Measurements from ENCODE around the gene WSCD1. TPM values are rescaled to one million over a fixed set of nuclear protein-coding genes. Genes with fewer than 3 reads are reported as not detected.

Gene WSCD1
- total RNA-seq, 4 donors from 2014 or later = 0.21 to 5.7 (median 1.6) TPM

- Histone ChIP-seq H3K27ac (no peak overlapping the region), H3K9me3 (no peaks in the 10 kb centered on the region), H3K4me3 (no peak overlapping the region), H3K4me1 (no peaks in the 10 kb centered on the region), H3K27me3 (no peaks in the 10 kb centered on the region), H3K36me3 (no peaks in the 10 kb centered on the region)
- 66% methylated on average over 5 of the region's 5 CpGs for WGBS, 2 donors
- TF ChIP-seq CTCF (IDR thresholded peaks at IDR 0.05) (no peak), POLR2A (IDR thresholded peaks at IDR 0.05) (no peak), EP300 (IDR thresholded peaks at IDR 0.05) (no peak)
- DNase-seq (ENCODE audit: low spot score in 2 of 2) = no peak
These were observed 65.1 kb downstream of the WSCD1 start for GRCh38 chr17:6135236-6135635.

GRCh38 chr17:6135996-6136395, 65.8 kb downstream of the WSCD1 start:
- 63 to 73% methylated on average over 8 of the region's 8 CpGs for WGBS, 2 donors
- Histone ChIP-seq H3K4me3 (no peak overlapping the region), H3K27ac (no peak overlapping the region), H3K9me3 (no peaks in the 10 kb centered on the region), H3K4me1 (no peaks in the 10 kb centered on the region), H3K27me3 (no peaks in the 10 kb centered on the region), H3K36me3 (no peaks in the 10 kb centered on the region)
- DNase-seq (ENCODE audit: low spot score in 2 of 2) = no peak
- TF ChIP-seq POLR2A (IDR thresholded peaks at IDR 0.05) (no peak), CTCF (IDR thresholded peaks at IDR 0.05) (no peak)

GRCh38 chr17:6137716-6138502, 67.7 kb downstream of the WSCD1 start:
- H3K36me3 ChIP-seq = no peaks in the 10 kb centered on the region
- H3K9me3 ChIP-seq = no peaks in the 10 kb centered on the region
- no peak overlapping the region for H3K27ac ChIP-seq
- WGBS, 2 donors = 81 to 84% methylated on average over 11 of the region's 11 CpGs
- no peaks in the 10 kb centered on the region for H3K4me1 ChIP-seq
- no peak for DNase-seq (ENCODE audit: low spot score in 2 of 2)
- TF ChIP-seq CTCF (IDR thresholded peaks at IDR 0.05) (no peak), EP300 (IDR thresholded peaks at IDR 0.05) (no peak), POLR2A (IDR thresholded peaks at IDR 0.05) (no peak)
- H3K27me3 ChIP-seq = no peaks in the 10 kb centered on the region
- no peak overlapping the region for H3K4me3 ChIP-seq

GRCh38 chr17:6138761-6139446, 68.7 kb downstream of the WSCD1 start:
- TF ChIP-seq CTCF (IDR thresholded peaks at IDR 0.05) (no peak), POLR2A (IDR thresholded peaks at IDR 0.05) (no peak), EP300 (IDR thresholded peaks at IDR 0.05) (no peak)
- WGBS, 2 donors = 62 to 65% methylated on average over 3 of the region's 3 CpGs
- Histone ChIP-seq H3K36me3 (no peaks in the 10 kb centered on the region), H3K4me3 (no peak overlapping the region), H3K9me3 (no peaks in the 10 kb centered on the region), H3K27ac (no peak overlapping the region), H3K4me1 (no peaks in the 10 kb centered on the region), H3K27me3 (no peaks in the 10 kb centered on the region)
- no peak for DNase-seq (ENCODE audit: low spot score in 2 of 2)

GRCh38 chr17:6139447-6139832, 69.3 kb downstream of the WSCD1 start:
- WGBS, 2 donors = 79 to 80% methylated on average over 8 of the region's 8 CpGs
- no peaks in the 10 kb centered on the region for H3K9me3 ChIP-seq
- H3K36me3 ChIP-seq = no peaks in the 10 kb centered on the region
- H3K4me3 ChIP-seq = no peak overlapping the region
- no peak for DNase-seq (ENCODE audit: low spot score in 2 of 2)
- H3K27me3 ChIP-seq = no peaks in the 10 kb centered on the region
- H3K27ac ChIP-seq = no peak overlapping the region
- no peaks in the 10 kb centered on the region for H3K4me1 ChIP-seq
- TF ChIP-seq EP300 (IDR thresholded peaks at IDR 0.05) (no peak), CTCF (IDR thresholded peaks at IDR 0.05) (no peak), POLR2A (IDR thresholded peaks at IDR 0.05) (no peak)
